Measurements from ENCODE around the gene EDA.
A peak's percentile ranks its signal among the peaks of the same experiment; 100 is the strongest.

EDA gene

DNA sequence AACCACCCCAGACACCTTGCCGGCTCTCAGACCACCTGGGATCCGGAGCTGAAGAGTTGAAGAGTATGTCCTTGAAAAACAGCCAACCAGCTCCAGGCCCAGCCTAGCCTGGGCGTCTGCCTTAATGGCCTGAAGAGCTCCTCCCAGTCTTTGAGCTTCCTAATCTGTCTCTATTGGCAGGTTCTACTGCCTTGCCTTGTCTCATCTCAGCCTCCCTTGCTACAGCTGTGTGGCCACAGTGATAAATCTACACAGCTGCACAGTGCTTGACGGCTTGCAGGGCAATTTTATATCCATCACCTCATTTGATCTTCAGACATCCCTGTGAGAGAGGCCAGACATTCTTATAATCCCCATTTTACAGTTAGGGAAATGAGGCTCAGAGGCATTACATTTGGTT lies 413.9 kb downstream of the EDA start:
- no peak for DNase-seq

DNA sequence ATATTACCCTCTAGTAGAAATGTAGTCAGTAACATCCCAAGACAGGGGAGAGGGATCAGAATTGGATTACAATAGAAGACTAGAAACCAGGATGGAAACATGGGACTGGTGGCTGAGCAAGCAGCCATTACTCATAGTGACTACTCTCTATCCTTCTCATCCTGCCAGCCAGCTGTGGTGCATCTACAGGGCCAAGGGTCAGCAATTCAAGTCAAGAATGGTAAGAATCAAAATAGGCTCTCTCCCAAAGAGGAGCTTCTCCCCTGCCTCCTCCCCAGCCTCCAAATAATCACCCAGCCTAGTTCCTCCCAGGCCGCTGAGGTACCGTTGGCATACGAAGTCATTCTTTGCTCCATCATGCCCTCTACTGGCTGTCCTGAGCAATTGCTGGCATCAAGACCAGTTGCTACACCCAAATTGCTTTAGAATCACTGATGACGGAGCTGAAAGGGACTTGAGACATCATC lies 414.4 kb downstream of the EDA start:
- peak; percentile 71 for DNase-seq

- no peak for DNase-seq
Observed at GRCh38 chrX:70032792-70033191, 416.9 kb downstream of the EDA start.

- DNase-seq, result peak; percentile 30
Observed at GRCh38 chrX:70033348-70034051, 417.6 kb downstream of the EDA start.

DNA sequence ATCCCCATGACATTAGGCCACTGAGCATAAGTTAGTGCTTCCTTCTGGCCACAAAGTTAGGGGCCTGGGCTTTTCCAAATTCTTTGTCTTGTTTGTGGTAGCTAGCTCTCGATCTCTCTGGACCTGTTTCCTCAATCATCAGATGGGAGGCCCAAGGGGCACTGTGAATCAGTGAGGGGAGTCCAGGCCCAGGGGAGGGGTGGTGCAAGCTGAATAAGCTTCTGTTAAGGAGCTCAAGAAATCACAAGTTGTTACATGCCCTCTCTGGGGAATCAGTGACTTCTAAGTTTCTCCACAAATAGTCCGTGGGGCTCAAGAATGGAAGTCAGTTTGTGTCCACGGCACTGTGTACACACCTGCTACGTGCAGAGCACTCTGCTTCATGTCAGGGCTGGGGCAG lies 418.7 kb downstream of the EDA start:
- no peak for DNase-seq

GRCh38 chrX:70038515-70038914 lies 422.6 kb downstream of the EDA start:
- DNase-seq, result no peak

DNA sequence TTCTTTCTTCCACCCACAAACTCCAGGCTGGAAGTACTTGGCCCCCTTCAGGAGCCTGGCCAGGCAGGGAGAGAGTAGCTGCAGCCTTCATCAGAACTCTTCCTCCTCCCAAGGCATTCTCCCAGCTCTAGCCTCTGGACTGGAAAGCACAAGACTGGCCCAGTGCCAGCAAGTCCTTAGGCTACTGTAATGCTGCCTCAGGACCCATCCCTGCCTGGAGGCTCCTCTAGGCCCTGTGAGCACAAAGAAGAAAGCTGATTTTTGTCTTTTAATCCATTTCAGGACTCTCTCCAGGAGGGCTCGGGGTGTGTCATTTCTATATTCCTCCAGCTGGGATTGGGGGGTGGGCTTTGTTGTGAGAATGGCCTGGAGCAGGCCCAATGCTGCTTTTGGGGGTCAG lies 423.0 kb downstream of the EDA start:
- no peak for DNase-seq

DNA sequence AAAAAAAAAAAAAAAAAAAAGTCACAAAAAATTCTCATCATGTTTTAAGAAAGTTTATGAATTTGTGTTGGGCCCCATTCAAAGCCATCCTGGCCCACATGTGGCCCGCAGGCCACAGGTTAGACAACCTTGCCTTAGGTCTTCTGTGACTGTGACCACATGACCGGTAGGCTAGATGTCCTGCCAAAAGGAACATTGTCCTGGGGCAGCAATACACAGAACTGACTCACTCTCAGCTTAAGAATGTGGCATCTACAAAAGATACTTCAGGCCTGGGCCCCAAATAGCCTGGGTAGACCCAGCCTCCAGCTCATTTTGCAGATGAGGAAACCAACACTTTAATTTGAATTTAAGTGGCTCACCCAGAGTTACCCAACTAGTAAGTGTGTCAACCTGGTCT lies 423.8 kb downstream of the EDA start:
- DNase-seq, result no peak

GRCh38 chrX:70041993-70042392 lies 426.1 kb downstream of the EDA start:
- DNase-seq, result no peak

GRCh38 chrX:70042399-70043371 lies 426.8 kb downstream of the EDA start:
- DNase-seq, result no peak

DNA sequence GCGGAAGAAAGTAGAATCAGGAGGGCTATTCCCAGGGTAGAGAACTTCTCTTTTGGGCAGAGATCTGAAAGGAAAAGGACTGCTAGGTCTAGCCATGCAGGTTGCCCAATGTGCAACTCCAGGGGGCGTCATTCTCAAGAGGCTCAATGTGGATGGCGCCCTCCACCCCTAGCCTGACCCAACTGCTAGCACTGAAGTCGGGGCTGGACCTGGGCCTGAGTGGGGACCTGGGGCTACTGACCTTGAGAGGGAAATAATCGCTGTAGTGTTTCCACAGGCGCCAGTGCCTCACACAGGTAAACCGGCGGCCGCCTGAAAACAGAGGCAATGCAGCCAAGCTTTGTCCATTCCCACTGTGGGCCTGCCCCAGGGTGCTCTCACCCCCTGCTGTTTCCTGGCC lies 427.8 kb downstream of the EDA start:
- no peak for DNase-seq

GRCh38 chrX:70044541-70045245 lies 428.8 kb downstream of the EDA start:
- DNase-seq, result no peak

DNA sequence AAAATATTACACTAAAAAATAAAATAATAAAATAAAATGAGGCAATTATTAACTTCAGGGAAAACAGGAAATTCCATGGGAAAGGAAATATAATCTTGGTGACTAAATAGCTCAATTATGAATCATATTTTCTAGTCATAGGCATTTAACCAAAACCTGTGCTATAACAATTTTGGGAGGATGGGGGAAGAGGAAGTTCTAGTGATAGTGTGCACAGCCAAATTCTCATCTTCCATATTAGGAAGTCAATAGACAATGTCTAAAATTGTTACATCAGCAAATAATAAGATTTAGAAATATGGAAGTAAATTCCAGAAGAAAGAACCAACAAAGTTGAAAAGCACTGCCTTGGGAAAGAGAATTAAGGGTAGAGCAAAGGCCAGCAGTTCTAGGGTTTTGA lies 431.1 kb downstream of the EDA start:
- DNase-seq, result no peak

GRCh38 chrX:70049406-70049805 lies 433.5 kb downstream of the EDA start:
- no peak for DNase-seq

GRCh38 chrX:70049925-70050324 lies 434.0 kb downstream of the EDA start, which contains the start of gene AWAT2:
Gene AWAT2 (minus strand): TSS chrX:70049938. CDS start chrX:70049932, 6 bp downstream.
- DNase-seq, result no peak

DNA sequence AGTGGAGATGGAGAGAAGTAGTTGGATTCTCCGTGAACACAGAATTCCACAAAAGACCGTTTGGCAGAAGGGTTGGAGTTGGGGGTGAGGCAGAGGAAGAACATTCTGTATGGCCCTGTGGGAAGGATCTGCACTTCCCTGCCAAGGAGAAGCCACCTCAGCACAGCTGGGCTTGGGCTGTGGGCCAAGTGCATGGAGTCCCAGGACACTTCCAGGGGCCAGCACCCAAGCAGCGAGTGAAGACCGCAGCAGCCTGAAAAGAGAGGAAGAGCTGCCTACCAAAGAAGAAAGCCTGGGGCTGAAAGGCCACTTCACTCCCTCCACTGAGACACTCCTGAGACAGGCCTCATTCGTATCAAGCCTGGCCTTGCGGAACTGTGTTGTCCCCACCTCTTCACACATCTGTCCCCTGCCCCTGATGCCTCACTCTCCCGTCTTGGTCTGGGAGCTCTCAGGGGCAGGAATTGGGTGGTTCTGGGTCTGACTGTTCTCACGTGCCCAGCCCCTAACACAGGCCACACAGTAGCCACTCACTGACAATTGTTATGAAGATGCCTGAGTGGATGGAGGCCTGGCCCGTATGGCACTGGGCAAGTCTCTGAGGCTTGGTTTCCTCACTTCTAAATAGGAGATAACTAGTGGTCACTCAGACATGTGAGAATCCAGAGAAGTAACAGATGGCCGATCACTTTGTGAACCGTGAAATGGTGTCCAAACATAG lies 437.1 kb downstream of the EDA start:
- no peak for DNase-seq

DNA sequence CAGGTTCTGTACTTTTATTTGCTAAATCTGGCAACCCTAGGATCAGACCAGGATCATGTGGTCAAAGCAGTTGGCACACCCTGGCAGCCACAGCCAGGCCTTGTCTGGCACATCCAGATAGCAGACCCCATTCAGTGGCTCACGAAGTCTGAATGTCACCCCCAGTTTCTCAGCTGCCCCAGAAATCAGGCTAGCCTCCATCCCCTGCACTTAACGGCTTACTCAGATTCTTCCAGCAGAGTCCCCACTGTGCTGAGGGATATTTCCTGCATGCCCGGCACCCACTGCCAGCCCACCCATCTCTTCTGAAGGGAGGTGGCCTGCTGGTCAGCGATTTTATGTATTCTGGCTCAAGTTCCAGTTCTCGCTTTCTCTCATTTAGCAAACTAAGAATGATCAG lies 438.5 kb downstream of the EDA start:
- DNase-seq, result no peak

DNA sequence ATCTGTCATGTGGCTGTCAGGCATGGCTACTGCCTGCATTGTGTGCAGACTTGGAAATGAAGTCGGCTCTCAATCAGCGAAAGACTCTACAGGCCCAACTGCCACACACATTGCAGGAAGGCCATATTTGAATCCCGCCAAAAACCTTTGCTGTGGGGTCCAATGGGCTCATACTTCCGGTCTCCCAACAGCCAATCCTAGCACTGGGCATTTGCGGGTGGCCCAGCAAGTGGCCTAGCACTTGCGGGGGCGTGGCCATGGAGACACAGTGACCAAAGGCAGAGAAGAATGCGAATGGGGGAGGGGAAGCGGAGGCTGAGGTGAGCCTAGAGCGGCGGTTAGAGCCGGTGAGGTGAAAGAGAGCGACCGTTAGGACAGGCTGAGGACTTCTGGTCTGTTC lies 446.2 kb downstream of the EDA start, which contains the start of gene OTUD6A:
Gene OTUD6A, plus strand, starts transcription at position 382 of the 400 bp plus-strand sequence. CDS start 68 bp downstream, outside the sequence.
- no peak for DNase-seq

DNA sequence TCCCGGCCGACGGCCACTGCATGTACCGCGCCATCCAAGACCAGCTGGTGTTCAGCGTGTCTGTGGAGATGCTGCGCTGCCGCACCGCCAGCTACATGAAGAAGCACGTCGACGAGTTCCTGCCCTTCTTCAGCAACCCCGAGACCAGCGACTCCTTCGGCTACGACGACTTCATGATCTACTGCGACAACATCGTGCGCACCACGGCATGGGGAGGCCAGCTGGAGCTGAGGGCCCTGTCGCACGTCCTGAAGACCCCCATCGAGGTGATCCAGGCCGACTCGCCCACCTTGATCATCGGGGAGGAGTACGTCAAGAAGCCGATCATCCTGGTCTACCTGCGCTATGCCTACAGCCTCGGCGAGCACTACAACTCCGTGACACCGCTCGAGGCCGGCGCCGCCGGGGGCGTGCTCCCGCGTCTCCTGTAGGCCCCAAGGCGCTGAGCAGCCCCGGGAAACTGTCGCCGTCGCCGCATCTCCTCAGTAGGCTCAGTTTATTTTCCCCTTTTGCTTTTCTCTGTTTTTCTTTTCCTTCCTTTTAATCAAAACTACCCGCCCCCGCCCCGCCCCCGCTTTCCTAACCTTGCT lies 447.1 kb downstream of the EDA start:
- no peak for DNase-seq

- DNase-seq, result no peak
Observed at GRCh38 chrX:70066646-70067045, 450.7 kb downstream of the EDA start.

GRCh38 chrX:70079297-70079696 lies 463.4 kb downstream of the EDA start:
- DNase-seq, result no peak

GRCh38 chrX:70079870-70080269 lies 464.0 kb downstream of the EDA start:
- no peak for DNase-seq

All from eye (tissue), 1 donor.